DLD1 (cell line): ENCODE data around the gene RXFP2.

Experiments used
- in situ Hi-C: cut with HindIII; loops from 2 replicates; pipeline ENCODE4 v1.10.0; 2017; ENCODE audit warnings: low sequenced_read_pairs

Gene RXFP2, protein sequence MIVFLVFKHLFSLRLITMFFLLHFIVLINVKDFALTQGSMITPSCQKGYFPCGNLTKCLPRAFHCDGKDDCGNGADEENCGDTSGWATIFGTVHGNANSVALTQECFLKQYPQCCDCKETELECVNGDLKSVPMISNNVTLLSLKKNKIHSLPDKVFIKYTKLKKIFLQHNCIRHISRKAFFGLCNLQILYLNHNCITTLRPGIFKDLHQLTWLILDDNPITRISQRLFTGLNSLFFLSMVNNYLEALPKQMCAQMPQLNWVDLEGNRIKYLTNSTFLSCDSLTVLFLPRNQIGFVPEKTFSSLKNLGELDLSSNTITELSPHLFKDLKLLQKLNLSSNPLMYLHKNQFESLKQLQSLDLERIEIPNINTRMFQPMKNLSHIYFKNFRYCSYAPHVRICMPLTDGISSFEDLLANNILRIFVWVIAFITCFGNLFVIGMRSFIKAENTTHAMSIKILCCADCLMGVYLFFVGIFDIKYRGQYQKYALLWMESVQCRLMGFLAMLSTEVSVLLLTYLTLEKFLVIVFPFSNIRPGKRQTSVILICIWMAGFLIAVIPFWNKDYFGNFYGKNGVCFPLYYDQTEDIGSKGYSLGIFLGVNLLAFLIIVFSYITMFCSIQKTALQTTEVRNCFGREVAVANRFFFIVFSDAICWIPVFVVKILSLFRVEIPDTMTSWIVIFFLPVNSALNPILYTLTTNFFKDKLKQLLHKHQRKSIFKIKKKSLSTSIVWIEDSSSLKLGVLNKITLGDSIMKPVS

DNA sequence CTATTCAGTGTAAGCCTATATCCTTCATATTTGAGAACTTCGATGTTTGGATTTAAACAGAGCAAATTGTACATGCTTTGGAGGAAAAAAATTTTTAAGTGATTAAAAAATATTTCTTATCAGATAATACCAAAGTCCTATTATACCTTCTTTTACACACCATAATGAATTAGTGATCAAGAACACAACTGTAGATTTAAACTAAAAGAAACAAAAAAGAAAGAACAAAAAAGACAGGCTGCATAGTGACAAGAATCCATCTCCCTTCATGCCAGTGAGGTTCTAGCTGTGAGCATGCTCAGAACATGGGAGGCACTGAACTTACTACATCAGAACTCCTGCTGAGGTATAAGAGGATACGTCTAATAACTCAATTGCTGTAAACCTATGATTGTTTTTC, at the start of gene RXFP2:
Gene RXFP2, plus strand, starts transcription at position 301 of the 400 bp plus-strand sequence. Its CDS starts 87 bp downstream, at position 388.
- in situ Hi-C loops = loop anchor here (25.0 kb wide), 1 partner anchor 302 kb away; no protein-coding TSS in a partner anchor

DNA sequence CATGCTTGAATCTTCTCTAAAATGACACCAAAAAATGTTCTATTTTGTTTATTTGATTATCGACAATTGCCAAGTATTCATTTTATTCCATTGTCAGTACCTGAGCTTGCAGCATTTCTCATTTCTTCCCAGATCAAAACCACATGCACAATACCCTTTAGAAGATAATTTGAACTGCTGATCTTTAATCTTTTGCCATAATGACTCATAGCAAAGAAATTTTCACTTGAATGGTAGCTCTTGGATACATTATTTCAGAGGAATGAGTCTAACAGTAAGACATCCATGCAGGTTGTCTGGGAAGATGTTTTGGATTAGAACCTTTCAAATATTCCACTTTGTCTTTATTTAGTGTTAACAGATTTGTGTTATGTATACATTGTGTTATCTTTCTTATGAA, 42.0 kb upstream of the RXFP2 start:
- in situ Hi-C loops = no loop called here

DNA sequence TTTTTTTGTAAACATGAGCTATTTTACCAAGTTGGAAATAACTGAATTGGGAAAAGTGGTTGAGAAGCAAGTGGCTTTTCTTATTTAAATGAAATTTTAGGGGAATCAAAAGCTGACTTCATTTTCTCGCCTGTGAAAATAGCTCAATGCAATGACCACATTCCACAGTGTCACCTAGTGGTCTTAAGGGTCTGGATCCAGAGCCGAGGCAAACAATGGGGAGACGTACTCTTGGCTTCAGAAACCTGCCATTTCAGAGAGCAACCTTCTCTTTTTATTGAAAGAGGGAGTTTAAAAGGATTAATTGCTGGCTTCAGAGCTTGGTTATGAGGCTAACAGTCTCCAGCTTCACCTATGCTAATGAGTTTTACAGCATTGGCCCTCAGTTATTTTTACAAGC, 39.7 kb upstream of the RXFP2 start:
- in situ Hi-C loops = no loop called here

DNA sequence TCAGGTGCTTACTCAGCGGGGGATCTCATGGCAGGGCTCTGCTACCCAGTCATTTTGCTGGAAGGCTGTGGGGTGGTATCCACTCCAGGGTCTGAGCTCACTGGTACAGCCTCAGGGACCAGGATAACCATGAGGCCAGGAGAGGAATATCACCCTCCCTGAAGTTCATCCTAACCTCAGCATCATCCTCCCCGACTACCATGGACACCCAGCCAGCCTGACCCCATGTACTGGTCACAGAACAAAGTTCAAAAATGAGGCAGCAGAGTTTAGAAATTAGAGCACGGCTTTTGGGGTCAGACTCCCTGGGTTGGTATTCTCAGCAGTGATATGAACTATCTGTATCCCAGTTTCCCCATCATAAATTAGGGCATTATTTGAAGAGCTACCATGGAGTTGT, 35.5 kb upstream of the RXFP2 start:
- in situ Hi-C loops = no loop called here

DNA sequence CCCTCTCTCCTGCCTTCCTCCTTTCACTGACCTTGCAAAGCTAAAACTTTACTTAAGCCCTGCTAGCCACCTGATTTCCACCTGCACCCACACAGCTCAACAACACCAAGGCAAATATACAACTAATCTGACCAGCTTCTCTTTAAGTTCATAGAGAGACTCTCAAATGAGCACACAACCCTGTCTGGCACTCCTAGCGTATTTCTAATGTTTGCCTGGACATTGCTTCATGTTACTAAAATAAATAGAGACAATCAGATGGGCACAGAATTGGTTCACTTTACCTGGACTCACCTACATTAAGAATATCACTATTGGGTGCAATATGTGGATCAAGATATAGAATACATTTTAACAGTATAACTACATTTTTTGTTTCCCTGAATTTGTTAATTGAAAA, 33.2 kb upstream of the RXFP2 start:
- in situ Hi-C loops = no loop called here

DNA sequence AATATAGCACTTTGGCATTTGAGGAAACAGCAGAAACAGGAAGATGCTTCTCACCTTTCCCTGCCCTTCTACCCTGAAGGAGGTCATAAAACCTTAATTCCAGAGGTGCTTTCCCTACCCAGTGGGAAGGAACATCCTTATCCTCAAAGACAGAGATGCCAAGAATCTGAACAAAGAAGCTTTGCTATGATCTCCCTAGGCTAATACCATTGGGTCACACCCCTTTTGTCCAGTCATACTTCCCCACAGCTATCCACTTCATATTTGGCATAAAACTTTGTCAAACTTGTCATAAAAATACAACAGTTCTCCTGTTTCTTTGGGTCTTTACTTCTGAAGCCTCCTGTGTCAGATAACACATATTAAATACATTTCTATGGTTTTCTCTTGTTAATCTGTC, 21.7 kb upstream of the RXFP2 start:
- in situ Hi-C loops = no loop called here

DNA sequence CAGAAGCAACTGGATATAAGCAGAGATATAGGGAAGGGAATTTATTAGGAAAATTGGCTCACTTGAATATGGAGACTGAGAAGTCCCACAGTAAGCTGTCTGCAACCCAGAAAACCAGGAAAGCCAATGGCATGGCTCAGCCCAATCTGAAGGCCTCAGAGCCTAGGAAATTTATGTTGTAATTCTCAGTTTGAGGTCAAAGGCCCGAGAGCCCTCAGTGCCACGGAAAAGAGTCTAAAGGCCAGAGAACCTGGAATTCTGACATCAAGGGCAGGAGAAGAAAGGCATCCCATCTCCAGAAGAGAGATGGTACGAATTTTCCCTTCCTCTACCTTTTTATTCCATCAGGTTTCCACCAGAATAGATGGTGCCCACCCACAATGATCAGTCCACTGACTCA, 20.1 kb upstream of the RXFP2 start:
- in situ Hi-C loops = no loop called here

DNA sequence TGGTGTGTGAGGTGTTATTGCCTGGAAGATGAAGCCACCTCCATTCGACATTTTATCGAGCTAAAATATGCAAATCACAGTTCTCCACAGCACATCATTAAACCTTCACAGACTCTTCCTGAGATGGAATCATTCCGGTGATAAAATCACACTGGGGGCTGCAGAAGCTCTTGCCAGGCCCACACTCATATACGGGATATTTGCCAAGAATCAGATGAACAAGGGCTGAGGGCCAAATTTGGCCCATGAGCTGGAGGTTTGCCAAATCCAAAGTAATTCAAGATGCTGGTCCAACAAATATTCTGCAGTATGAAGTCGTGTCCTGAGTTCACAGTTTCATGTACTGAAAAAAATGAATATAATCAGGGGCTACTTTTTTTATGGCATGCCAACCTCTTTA, 16.7 kb upstream of the RXFP2 start:
- in situ Hi-C loops = no loop called here

DNA sequence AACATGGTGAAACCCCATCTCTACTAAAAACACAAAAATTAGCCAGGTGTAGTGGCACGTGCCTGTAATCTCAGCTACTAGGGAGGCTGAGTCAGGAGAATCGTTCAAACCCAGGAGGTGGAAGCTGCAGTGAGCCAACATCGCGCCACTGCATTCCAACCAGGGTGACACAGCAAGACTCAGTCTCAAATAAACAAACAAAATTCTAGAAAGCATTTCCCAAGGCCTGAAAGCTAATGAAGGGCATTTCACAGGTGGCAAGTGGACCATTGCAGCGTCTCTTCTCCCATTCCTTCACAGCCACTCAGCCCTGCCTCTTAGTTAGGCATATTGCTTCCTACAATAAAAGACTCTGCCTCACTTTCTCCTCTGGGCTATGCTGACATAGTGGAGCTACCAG, 13.5 kb upstream of the RXFP2 start:
- in situ Hi-C loops = loop anchor here (25.0 kb wide), 1 partner anchor 289 kb away; no protein-coding TSS in a partner anchor

DNA sequence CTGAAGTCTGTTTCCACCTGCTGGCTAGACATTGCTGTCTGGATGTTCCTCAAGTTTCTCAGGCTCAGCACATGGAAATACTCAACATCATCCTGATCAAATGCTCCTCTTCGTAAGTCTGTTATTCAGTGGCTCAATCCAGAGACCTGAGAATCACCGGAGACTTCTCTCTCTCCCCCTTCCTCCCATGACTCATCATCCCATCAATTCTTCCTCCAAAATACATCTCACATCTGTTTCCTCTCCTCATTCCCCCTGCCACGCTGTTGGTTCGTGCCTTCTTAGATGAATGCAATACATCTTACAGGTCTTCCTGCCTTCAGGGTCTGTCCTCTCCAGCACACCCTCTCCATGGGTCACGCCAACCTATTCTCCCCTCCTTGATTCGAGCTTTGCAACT, 7.4 kb upstream of the RXFP2 start:
- in situ Hi-C loops = loop anchor here (25.0 kb wide), 1 partner anchor 295 kb away; no protein-coding TSS in a partner anchor

DNA sequence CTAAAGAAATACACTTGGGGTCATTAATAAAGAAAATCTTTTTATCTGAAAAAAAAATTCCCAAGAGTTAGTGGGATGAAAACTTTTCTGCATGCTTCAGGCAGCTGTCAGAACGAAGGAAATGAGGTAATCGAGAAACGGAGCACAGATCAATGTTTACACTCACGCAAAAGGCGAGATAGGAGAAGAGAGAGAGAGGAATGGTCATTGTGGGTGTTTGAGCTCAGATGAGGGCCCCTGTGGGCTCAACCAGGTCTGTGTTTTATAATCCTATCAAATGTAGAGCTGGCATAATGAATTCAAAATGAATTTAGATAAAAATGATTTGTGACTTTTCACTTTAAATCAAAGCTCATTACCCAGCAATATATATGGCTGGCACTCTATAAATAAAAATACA, 6.3 kb upstream of the RXFP2 start:
- in situ Hi-C loops = loop anchor here (25.0 kb wide), 1 partner anchor 296 kb away; no protein-coding TSS in a partner anchor

DNA sequence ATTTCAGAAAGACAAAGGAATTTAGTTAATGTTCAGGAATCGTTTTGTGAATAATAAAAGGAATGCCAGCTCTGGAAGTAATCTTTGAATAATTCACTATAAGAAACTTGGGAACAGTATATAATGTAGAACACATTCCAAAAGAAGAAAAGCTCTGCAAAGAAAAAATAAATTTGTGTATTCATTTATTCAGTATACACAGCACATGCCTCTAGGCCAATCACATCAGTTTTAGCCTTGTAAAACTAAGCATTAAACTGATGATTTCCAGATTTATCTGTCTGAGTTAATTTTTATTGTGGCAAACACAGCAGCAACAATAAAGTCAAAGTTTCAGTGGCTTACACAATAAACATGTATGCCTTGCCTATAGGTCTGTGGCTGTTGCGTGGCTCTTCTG, 5.7 kb upstream of the RXFP2 start:
- in situ Hi-C loops = loop anchor here (25.0 kb wide), 1 partner anchor 296 kb away; no protein-coding TSS in a partner anchor

DNA sequence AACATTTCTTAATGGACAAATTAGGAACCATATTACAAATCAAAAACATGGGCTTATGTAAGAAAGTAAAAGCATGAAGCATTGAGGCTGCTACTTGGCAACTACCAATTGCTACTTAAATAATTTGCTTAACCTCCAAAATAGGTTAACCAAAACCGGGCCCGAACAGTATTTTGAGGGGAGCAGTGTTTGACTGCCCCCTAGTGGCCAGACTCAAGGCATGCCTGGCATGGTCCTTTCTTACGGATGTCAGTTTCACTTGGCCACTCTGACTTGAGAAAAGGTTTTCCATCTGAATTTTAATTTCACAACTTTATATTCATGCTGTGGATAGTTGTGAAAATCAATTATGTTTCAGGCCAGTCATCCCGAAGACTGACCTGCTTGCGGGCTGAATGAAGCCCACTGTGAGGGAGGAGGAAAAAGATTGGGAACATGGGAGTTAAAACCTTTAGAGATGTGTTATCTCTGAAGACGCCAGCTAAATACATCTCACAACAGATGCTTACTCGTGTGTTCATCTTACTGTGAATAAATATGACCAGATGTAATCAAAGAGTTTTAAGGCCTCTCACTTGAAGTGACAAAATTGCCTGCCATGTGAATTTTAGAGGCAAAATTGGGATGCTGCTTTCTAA, 2.9 kb downstream of the RXFP2 start:
- in situ Hi-C loops = loop anchor here (25.0 kb wide), 1 partner anchor 305 kb away; no protein-coding TSS in a partner anchor

DNA sequence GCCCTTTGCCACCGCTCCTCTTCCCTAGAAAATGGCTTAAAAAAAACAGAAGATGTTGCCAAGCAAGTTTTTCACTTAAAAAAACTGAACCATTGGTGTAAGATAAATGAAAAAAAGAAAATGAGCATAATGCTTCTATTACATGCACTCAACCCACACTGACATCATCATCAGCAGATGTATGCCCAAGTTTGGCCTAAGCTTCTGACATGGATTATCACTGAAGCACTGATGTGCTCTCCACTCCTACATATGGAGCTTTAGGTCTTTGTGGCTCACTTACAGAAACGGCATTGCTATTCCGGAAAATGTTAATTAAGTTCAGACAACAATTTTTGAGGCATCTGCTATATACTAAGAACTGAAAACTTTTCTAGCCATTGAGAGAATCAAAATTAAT, 8.0 kb downstream of the RXFP2 start:
- in situ Hi-C loops = loop anchor here (25.0 kb wide), 1 partner anchor 310 kb away; no protein-coding TSS in a partner anchor

DNA sequence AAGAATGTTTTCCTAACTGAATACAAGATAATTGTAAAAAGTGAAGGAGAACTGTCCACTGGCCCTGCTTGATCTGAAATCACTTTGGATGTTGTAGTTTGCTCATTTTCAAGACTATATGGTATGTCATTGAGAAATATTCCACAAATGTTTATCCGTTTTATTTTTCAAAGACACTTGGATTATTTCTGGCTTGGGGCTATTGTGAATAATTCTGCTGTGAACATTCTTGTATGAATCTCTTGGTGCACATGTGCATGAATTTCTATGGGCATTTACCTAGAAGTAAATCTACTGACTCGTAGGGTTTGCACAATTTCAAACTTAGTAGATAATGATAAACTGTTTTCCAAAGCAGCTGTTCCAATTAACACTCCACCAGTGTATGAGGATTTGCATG, 8.6 kb downstream of the RXFP2 start:
- in situ Hi-C loops = loop anchor here (25.0 kb wide), 1 partner anchor 311 kb away; no protein-coding TSS in a partner anchor

DNA sequence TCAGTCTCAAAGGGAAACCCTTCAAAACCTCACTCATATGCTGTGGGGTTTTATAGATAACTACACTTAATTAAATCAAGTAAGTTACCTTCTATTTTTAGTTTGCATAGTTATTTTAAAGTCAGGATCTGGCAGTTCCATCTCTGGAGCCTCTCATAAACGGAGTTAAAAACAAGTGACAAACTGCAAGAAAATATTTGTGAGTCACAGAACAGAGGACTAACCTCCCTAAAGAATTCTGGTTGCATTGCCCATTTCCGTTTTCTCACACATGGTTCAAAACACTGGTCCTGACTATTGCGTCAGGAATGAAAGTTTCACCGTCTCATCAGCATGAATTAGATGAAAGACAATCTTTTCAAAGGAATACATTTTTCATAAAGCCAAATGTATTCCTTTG, 10.6 kb downstream of the RXFP2 start:
- in situ Hi-C loops = loop anchor here (25.0 kb wide), 1 partner anchor 313 kb away; no protein-coding TSS in a partner anchor

DNA sequence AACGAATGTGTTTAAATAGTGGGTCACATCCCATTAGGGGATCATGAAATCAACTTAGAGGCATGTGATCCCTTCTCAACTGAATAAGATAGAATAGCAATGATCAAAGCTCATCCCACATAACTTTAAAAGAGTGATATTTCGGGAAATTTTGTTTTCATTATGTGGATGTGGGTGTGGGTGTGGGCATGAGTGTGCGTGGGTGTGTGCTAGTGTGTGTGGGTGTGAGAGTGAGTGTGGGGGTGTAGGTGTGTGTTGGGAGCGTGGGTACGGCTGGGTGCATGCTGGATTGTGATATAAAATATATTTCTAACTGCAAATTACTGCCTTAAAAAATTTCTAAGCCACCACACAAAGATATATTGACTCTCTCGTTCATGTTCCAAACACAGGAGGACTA, 15.9 kb downstream of the RXFP2 start:
- in situ Hi-C loops = no loop called here

DNA sequence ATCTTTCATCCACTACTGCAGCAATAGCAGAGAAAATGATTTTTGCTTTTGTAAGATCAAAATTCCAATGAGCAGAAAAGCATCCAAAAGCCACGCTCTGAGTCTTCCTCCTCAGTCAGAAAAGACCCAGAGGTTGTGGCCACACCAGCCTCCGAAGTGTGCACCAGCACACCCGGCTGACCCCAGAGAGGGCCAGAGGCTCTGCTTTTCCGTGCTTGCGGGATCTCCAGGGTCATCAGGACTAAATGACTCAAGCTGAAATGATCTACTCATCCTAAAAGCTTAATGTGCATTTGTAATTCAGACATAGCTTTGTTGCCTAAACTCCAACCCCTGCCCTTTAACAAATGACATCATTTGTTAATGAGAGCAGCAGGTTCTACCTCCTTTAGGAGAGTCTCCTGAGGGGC, 16.5 kb downstream of the RXFP2 start:
- in situ Hi-C loops = no loop called here

DNA sequence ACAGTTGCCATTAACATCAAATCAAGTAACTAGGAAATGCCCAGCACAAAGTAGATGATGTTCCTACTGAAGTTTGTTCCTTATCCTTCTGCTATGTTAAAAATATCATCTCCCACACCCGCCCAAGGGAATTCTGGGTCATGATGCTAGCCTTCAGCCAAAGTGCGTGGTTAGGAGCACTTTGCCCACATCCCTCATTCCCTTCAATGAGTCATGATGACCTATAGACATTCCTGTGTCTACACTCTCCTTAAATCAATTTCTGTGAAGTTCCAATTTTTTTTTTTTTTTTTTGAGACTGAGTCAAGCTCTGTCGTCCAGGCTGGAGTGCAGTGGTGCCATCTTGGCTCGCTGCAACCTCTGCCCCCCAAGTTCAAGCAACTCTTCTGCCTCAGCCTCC, 17.0 kb downstream of the RXFP2 start:
- in situ Hi-C loops = no loop called here

DNA sequence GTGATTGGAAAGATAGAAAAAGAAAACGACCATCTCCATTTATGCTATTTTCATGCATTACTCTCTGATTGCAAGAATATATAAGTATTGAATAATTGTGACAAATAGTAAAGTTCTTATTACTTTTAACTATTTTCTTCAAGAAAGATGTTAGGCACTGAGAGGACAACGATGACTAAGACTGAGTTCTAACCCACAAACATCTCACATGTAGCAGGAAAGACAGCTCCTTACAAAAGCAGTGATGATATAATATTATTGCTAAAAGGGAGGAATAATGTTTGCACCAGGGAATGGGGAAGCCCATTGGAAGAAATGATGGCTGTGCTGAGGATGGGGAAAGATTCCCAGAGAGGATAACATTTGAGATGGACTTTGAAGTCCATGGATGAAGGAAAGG, 22.6 kb downstream of the RXFP2 start:
- in situ Hi-C loops = no loop called here

DNA sequence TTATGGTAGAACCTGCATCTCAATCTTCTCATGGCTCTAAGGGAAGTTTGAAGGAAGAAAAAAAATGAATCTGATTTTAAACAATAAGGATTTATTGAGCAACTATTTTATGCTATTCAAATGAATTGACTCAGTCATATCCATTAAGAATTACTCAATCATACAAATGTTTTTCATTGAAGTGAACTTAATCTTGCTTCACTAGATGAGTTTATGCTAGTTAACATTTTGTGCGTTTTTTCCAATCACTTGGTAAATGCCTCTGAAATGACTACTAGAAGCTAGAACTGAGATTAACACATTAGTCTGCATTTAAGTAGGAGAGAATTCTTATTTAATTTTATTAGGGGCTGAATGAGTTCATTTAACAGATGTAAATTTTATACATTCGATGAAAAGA, 25.2 kb downstream of the RXFP2 start:
- in situ Hi-C loops = no loop called here
